ENCODE results near the gene GNB5. TPM values are rescaled to one million over a fixed set of nuclear protein-coding genes. Genes with fewer than 3 reads are reported as not detected.
A peak's percentile ranks its signal among the peaks of the same experiment; 100 is the strongest.

Gene GNB5
- total and polyA plus RNA-seq, 12 donors, result 4.7 to 12.8 (median 7.6) TPM

GRCh38 chr15:52113708-52114107 lies 77.5 kb downstream of the GNB5 start:
- TF ChIP-seq, protein P1, sequence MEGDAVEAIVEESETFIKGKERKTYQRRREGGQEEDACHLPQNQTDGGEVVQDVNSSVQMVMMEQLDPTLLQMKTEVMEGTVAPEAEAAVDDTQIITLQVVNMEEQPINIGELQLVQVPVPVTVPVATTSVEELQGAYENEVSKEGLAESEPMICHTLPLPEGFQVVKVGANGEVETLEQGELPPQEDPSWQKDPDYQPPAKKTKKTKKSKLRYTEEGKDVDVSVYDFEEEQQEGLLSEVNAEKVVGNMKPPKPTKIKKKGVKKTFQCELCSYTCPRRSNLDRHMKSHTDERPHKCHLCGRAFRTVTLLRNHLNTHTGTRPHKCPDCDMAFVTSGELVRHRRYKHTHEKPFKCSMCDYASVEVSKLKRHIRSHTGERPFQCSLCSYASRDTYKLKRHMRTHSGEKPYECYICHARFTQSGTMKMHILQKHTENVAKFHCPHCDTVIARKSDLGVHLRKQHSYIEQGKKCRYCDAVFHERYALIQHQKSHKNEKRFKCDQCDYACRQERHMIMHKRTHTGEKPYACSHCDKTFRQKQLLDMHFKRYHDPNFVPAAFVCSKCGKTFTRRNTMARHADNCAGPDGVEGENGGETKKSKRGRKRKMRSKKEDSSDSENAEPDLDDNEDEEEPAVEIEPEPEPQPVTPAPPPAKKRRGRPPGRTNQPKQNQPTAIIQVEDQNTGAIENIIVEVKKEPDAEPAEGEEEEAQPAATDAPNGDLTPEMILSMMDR (IDR thresholded peaks at IDR 0.05), result no peak
- no peak for ATAC-seq
- H3K27me3 ChIP-seq, result peaks cover 9 to 51% (median 36%) of the 10 kb centered on the region in 7 donors
- no peaks in the 10 kb centered on the region for H3K36me3 ChIP-seq
- intact Hi-C loops (cut with DNase I), result no loop called here
- no peak overlapping the region for H3K4me3 ChIP-seq
- no peak overlapping the region for H3K27ac ChIP-seq
- DNase-seq, result no peak
- H3K4me1 ChIP-seq, result peaks cover 0 to 11% (median 10%) of the 10 kb centered on the region in 9 donors
- H3K9me3 ChIP-seq, result no peaks in the 10 kb centered on the region

GRCh38 chr15:52113235-52113634 lies 78.0 kb downstream of the GNB5 start:
- Histone ChIP-seq H3K9me3 (no peaks in the 10 kb centered on the region), H3K27ac (no peak overlapping the region), H3K36me3 (no peaks in the 10 kb centered on the region), H3K4me3 (no peak overlapping the region), H3K4me1 (peaks cover 0 to 11% (median 10%) of the 10 kb centered on the region in 9 donors), H3K27me3 (peaks cover 9 to 53% (median 36%) of the 10 kb centered on the region in 7 donors)
- intact Hi-C loops (cut with DNase I), result no loop called here
- 92 to 98% methylated on average over 3 of the region's 3 CpGs for WGBS, 2 donors
- DNase-seq (no peak), ATAC-seq (no peak)
- TF ChIP-seq, protein P1 (IDR thresholded peaks at IDR 0.05), result no peak

DNA sequence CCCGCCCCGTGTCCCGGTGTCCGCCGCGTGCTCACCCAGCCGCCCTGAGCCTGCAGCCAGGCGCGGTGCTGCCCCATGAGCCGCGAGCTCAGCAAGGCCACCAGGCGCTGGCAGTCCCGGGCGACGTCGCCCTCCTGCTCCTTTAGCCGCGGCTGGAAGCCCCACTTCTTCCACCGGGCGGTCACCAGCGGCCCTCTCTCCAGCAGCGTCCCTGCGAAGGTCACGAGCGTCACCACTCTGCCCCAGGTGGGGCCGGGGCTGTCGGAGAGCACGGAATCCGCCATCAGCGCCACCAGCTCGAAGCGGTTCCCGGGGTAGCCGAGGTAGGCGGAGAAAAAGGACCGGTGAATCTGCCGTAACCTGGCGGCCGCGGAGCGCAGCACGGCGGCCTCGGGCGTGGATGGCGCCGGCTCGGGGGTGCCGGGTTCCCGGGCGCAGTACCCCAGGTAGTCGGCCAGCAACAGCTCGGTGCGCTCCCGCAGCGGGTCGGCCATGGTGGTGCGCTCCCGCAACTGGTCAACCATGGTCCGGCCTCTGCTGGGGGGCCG lies 78.9 kb downstream of the GNB5 start:
- Histone ChIP-seq H3K4me1 (peaks cover 0 to 11% (median 10%) of the 10 kb centered on the region in 9 donors), H3K27me3 (peaks cover 9 to 53% (median 39%) of the 10 kb centered on the region in 7 donors)
- WGBS, 2 donors, result 2 to 3% methylated on average over 61 of the region's 61 CpGs

GRCh38 chr15:52111517-52112202 lies 79.5 kb downstream of the GNB5 start:
- 45 to 49% methylated on average over 32 of the region's 32 CpGs for WGBS, 2 donors
- Histone ChIP-seq H3K27me3 (peaks cover 9 to 53% (median 39%) of the 10 kb centered on the region in 7 donors), H3K36me3 (no peaks in the 10 kb centered on the region), H3K4me1 (peaks cover 0 to 11% (median 10%) of the 10 kb centered on the region in 9 donors), H3K27ac (no peak overlapping the region), H3K4me3 (peak overlapping the region; percentile 15 to 53 (median 42)), H3K9me3 (no peaks in the 10 kb centered on the region)
- no peak for DNase-seq
- intact Hi-C loops (cut with DNase I), result no loop called here
- TF ChIP-seq, protein P1 (IDR thresholded peaks at IDR 0.05), result no peak
- peak in 1 of 8 donors; percentile 12 for ATAC-seq

More for the DNA sequence above, 78.9 kb downstream of the GNB5 start:
- H3K27ac ChIP-seq, result no peak overlapping the region
- H3K4me3 ChIP-seq, result peak overlapping the region; percentile 15 to 53 (median 42)
- H3K9me3 ChIP-seq, result no peaks in the 10 kb centered on the region
- no peaks in the 10 kb centered on the region for H3K36me3 ChIP-seq
- intact Hi-C loops (cut with DNase I), result no loop called here
- TF ChIP-seq, protein P1 (IDR thresholded peaks at IDR 0.05), result peak in 1 of 9 donors; percentile 8
- DNase-seq (peak in 1 of 2 donors; percentile 27), ATAC-seq (peak in 7 of 8 donors; percentile 37 to 74 (median 61))

All from heart right ventricle (tissue), 16 donors.